ENCODE data around the gene DYNLT4.

DNA sequence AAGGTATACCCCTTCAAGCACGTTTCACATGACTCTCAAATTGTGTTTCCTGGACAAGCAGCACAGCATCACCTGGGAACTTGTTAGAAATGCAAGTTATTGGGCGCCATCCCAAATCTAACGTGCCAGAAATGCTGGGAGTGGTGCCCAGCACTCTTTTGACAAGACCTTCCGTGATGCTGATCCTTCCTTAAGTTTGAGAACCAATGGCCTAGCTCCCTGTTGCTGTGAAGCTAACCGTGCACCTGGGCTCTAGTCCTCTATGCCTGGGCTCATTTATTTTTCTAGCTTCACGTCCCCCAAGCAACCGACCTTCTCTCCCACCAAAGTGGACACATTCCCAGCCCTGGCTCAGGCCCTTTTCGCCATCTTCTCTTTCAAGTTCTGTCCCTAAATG, 23.5 kb downstream of the DYNLT4 start:
- TF ChIP-seq EP300 (IDR thresholded peaks at IDR 0.05) (no peak), POLR2A (IDR thresholded peaks at IDR 0.05) (no peak), POLR2AphosphoS5 (IDR thresholded peaks at IDR 0.05) (no peak)
- TF ChIP-seq, protein P1, sequence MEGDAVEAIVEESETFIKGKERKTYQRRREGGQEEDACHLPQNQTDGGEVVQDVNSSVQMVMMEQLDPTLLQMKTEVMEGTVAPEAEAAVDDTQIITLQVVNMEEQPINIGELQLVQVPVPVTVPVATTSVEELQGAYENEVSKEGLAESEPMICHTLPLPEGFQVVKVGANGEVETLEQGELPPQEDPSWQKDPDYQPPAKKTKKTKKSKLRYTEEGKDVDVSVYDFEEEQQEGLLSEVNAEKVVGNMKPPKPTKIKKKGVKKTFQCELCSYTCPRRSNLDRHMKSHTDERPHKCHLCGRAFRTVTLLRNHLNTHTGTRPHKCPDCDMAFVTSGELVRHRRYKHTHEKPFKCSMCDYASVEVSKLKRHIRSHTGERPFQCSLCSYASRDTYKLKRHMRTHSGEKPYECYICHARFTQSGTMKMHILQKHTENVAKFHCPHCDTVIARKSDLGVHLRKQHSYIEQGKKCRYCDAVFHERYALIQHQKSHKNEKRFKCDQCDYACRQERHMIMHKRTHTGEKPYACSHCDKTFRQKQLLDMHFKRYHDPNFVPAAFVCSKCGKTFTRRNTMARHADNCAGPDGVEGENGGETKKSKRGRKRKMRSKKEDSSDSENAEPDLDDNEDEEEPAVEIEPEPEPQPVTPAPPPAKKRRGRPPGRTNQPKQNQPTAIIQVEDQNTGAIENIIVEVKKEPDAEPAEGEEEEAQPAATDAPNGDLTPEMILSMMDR (IDR thresholded peaks at IDR 0.05), result no peak

All from suprapubic skin (tissue), 4 donors.